AG10803 (cell line): Measurements from ENCODE around the gene FTH1.

Source experiments
- DNase-seq: peaks from one replicate; pipeline ENCODE4 v3.0.0; 2010; ENCODE audit warnings: low read depth
- H3K4me3 ChIP-seq: 2 replicates; pipeline ENCODE4 v1.5.1; 2011; ENCODE audit warnings: mild to moderate bottlenecking, low read length, control low read depth
- CTCF ChIP-seq: conservative IDR thresholded peaks from 2 replicates; pipeline ENCODE4 v1.5.1; 2011; ENCODE audit warnings: mild to moderate bottlenecking, low read length, control low read depth, inconsistent platforms

Gene FTH1

DNA sequence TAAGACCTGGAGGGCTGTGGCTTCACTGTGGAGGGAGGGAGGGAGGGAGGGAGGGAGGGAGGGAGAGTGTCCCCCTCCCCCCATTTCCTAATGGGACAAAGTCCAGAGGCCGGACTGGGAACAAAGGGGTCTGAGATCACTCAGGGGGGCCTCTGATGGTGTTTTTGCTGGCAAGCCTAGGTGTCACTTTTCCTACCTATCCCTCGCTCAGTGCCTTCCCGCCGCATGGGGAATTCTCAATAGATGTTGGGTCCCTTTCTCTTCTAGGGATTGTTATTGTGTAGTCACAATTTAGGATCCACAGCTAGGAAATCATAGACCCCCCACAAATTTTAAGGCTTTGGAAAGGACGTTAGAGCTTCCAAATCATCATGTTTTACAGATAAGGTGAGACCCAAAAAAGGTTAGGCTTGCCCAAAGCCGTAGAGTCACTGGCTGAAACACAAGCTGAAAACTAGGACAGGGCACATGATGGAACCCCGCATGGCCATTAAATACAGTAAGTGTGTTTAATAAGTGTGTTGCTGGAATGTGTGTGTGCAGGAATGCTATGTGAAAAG lies 4.8 kb upstream of the FTH1 start:
- TF ChIP-seq CTCF = no peak
- H3K4me3 ChIP-seq = peak overlapping the region; percentile 43
- DNase-seq = no peak

DNA sequence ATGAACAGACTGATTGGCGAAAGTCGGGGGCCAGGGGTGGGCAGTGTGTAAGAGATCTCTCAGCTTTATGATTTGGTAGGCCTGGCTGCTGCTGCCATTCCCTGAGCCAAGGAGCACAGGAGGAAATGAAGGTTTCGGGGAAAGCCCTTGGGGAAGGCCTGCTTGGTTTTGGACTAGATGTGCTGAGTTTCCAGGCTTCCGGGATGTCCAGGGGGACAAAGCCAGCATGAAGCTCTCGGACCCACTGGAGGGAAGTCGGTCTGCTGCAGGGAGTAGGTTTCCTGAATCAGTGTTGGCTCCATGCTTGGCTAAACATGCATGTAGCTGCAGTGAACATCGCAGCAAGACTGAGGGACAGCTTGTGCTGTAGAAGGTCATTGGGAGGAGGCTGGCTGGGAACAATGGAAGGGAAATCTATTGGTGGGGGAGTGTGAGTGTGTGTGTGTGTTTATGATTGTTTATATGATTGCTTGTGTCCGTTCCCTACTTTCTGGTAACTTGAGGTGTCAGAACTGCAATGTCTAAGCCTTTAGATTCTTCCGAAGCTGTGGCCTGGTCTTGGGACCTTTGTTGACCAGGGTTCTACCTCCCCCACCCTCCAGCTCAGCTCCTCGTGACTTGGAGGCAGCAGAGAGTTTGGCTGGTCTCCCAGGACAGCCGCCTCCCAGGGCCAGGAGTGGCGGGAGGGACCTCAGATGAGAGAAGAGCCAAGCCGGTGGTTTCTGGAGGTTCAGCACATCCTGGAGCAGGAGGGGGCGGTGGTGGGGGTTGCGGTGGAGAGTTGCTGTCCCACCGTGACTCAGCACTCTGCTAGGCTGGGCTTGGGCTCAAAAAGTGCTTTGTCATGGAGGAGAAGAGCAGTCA lies 4.0 kb upstream of the FTH1 start:
- peak overlapping the region; percentile 2 for H3K4me3 ChIP-seq
- no peak for TF ChIP-seq CTCF
- peak; percentile 99 for DNase-seq

GRCh38 chr11:61969838-61970662 lies 2.6 kb upstream of the FTH1 start:
- H3K4me3 ChIP-seq = 0 out of 2 replicates have a peak overlapping the region, but pooled peaks have one; percentile 2
- DNase-seq = peak; percentile 91
- no peak for TF ChIP-seq CTCF

- TF ChIP-seq CTCF = no peak
- no peak overlapping the region for H3K4me3 ChIP-seq
- no peak for DNase-seq
Observed at GRCh38 chr11:61969391-61969758, 1.9 kb upstream of the FTH1 start.

DNA sequence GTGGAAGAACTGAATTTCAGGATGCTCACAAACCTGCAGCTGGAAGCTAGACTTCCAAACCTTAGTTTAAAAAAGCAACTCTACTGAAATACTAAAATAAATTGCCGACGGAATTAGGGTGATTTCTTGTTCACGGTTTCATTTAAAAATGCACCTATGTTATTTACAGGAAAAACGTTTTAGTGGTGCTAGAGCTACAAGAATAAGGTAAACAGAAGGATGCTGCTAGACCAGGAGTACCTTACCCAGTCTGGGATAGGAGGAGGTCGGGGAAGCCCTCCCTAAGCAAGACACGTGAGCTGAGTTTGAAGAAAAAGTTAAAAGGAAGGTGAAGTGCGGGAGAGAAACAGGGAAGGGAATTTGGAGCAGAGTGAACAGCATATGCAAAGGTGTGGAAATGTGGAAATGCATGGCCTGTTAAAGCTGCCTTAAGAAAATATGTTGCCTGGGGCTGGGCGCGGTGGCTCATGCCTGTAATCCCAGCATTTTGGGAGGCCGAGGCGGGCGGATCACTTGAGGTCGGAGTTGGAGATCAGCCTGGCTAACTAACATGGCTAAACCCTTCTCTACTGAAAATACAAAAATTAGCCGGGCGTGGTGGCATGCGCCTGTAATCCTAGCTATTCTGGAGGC lies 1.4 kb upstream of the FTH1 start:
- no peak for DNase-seq
- H3K4me3 ChIP-seq = peak overlapping the region; percentile 82
- no peak for TF ChIP-seq CTCF

DNA sequence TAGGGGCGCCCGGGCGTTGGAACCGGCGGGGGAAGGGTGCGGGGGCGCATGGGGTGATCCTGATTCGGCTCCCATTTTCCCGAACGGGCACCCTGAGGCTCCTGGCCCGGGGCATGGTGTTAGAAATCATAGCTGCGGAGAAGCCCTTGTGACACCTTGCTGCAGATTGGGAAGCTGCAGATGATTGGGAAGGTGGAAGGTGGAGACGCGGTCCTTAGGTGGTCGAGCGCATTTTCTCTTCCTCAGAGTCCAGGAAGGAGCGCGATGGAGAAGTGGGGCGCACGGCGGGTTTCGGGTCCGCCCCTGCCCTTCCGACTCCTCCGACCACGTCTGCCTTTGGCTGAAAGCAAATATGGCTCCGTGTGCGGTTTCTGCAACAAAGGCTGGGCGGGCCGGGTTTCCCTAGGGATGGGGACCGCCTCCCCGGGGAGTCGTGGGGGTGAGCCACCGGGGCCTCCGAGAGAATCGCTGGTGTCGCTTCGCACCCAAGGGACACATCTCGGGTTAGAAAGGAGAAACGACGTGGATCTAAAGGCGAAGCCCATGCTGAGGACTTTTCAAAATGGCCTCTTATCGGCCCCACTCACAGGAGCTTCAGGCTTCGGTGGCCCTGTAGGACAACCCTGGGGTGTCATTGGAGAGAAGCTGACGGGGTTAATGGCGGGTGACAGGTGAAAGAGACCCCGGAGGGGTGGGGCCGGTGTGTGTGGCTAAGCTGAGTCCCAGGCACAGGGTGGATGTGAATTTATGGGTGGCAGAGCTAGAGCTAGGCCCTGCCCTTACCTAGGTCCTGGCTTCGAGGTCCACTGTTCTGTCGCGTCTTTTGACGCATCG lies 707 bp upstream of the FTH1 start:
- peak; percentile 36 for DNase-seq
- peak overlapping the region; percentile 82 for H3K4me3 ChIP-seq
- TF ChIP-seq CTCF = no peak
